HG03108 (cell line): ENCODE results near the gene UBR2.

Source experiments
- ATAC-seq: cut with Tn5 transposase; IDR thresholded peaks from one replicate; pipeline ENCODE4 v1.9.1; 2021; ENCODE audit warnings: moderate library complexity; ENCODE audit not compliant: unreplicated experiment

Gene UBR2

GRCh38 chr6:42563697-42564505, at the start of gene UBR2:
Gene UBR2, plus strand, starts transcription at chr6:42564029. Its CDS starts 291 bp downstream, at chr6:42564320.
- ATAC-seq = peak; percentile 95

- ATAC-seq = no peak
These were observed 49.1 kb upstream of the UBR2 start for GRCh38 chr6:42514745-42515144.

- no peak for ATAC-seq
These were observed 44.0 kb upstream of the UBR2 start for GRCh38 chr6:42519779-42520178.

- peak; percentile 70 for ATAC-seq
These were observed 42.8 kb upstream of the UBR2 start for GRCh38 chr6:42520786-42521607.

- ATAC-seq = no peak
These were observed 41.8 kb upstream of the UBR2 start for GRCh38 chr6:42522036-42522435.

GRCh38 chr6:42522942-42523814, 40.7 kb upstream of the UBR2 start:
- ATAC-seq = no peak

- no peak for ATAC-seq
These were observed 38.6 kb upstream of the UBR2 start for GRCh38 chr6:42525206-42525605.

GRCh38 chr6:42526616-42527015, 37.2 kb upstream of the UBR2 start:
- no peak for ATAC-seq

GRCh38 chr6:42527204-42527603, 36.6 kb upstream of the UBR2 start:
- ATAC-seq = no peak

- ATAC-seq = no peak
These were observed 33.5 kb upstream of the UBR2 start for GRCh38 chr6:42530296-42530695.

- ATAC-seq = no peak
These were observed 33.1 kb upstream of the UBR2 start for GRCh38 chr6:42530751-42531150.

- no peak for ATAC-seq
These were observed 31.7 kb upstream of the UBR2 start for GRCh38 chr6:42532038-42532669.

- ATAC-seq = no peak
These were observed 30.0 kb upstream of the UBR2 start for GRCh38 chr6:42533794-42534193.

- ATAC-seq = no peak
These were observed 26.3 kb upstream of the UBR2 start for GRCh38 chr6:42537536-42537935.

- no peak for ATAC-seq
These were observed 24.7 kb upstream of the UBR2 start for GRCh38 chr6:42539135-42539534.

- no peak for ATAC-seq
These were observed 18.5 kb upstream of the UBR2 start for GRCh38 chr6:42545226-42545773.

GRCh38 chr6:42547407-42548329, 16.2 kb upstream of the UBR2 start:
- peak; percentile 87 for ATAC-seq

- ATAC-seq = no peak
These were observed 13.6 kb upstream of the UBR2 start for GRCh38 chr6:42550277-42550676.

- ATAC-seq = no peak
These were observed 12.6 kb upstream of the UBR2 start for GRCh38 chr6:42551217-42551616.
